Ectodermal cell (in vitro differentiated cells): ENCODE results near the gene SUSD6.

Experiments
- H3K27ac ChIP-seq: 2 replicates; pipeline ENCODE4 v1.7.0; 2013; ENCODE audit warnings: mild to moderate bottlenecking, low read depth, low read length; ENCODE audit not compliant: insufficient read depth, poor library complexity, severe bottlenecking
- H3K27me3 ChIP-seq: 2 replicates; pipeline ENCODE4 v1.7.0; 2013; ENCODE audit warnings: mild to moderate bottlenecking, low read length; ENCODE audit not compliant: insufficient read depth, control insufficient read depth, poor library complexity, severe bottlenecking
- H3K36me3 ChIP-seq: one replicate; pipeline ENCODE4 v1.7.0; 2013; ENCODE audit warnings: low read length; ENCODE audit not compliant: control insufficient read depth, insufficient read depth
- H3K4me1 ChIP-seq: one replicate; pipeline ENCODE4 v1.7.0; 2013; ENCODE audit warnings: low read length; ENCODE audit not compliant: control insufficient read depth, insufficient read depth
- H3K4me3 ChIP-seq: 2 replicates; pipeline ENCODE4 v1.7.0; 2013; ENCODE audit warnings: low read depth, low read length, control low read depth; ENCODE audit not compliant: insufficient read depth
- H3K9me3 ChIP-seq: 2 replicates; pipeline ENCODE4 v1.7.0; 2013; ENCODE audit warnings: mild to moderate bottlenecking, low read length, moderate library complexity; ENCODE audit not compliant: control insufficient read depth
- WGBS, 2 experiments: methylation state at CpG; one replicate each; pipeline ENCODE4 v1.1.7; 2013; ENCODE audit warnings: missing lambda C conversion rate in 2 of 2; 5-methylcytosine and 5-hydroxymethylcytosine counted together

Gene SUSD6

DNA sequence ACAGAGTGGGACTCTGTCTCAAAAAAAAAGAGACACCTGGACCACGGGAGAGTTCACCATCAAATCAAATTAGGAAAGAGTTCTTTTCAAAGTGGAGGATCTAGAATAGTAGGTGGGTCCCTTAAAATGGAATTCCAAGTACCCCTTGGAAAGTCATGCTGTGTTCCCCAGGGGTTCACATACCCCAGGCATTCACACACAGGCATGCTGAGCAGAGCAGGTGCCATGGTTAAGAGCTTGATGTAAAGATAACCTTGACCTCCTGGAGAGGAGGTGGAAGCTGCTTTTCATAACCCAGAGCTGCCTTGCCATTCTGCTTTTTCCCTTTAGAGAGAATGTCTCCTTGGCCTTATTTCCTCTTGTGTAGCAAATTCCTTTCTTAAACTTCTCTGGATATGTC lies 141.4 kb downstream of the SUSD6 start:
- Histone ChIP-seq H3K36me3 (no peaks in the 10 kb centered on the region), H3K27ac (no peak overlapping the region), H3K4me1 (no peaks in the 10 kb centered on the region), H3K27me3 (no peaks in the 10 kb centered on the region), H3K9me3 (no peaks in the 10 kb centered on the region), H3K4me3 (no peak overlapping the region)
- WGBS, 2 experiments = 63 to 67% methylated on average over 1 of the region's 1 CpG

DNA sequence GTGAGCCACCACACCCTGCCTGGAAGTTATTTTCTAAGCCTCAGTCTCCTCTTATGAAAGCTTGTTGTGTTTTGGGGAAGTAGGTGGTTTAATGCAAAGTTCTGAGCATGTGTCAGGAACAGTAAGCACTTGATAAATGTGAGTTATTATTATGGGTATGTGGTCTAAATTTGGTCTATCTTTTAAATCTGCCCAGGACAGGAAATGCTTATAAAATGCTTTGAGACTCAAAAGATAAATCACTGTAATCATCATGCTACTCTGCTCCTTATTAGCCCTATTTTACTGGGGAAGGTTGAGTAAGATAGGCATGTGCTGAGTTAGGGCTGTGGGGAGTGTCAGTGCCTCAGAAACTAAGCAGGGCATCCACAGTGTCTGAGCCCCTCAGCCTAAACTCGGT lies 142.5 kb downstream of the SUSD6 start:
- 90 to 93% methylated on average over 1 of the region's 1 CpG for WGBS, 2 experiments
- Histone ChIP-seq H3K27ac (no peak overlapping the region), H3K9me3 (no peaks in the 10 kb centered on the region), H3K36me3 (no peaks in the 10 kb centered on the region), H3K27me3 (no peaks in the 10 kb centered on the region), H3K4me1 (no peaks in the 10 kb centered on the region), H3K4me3 (no peak overlapping the region)

DNA sequence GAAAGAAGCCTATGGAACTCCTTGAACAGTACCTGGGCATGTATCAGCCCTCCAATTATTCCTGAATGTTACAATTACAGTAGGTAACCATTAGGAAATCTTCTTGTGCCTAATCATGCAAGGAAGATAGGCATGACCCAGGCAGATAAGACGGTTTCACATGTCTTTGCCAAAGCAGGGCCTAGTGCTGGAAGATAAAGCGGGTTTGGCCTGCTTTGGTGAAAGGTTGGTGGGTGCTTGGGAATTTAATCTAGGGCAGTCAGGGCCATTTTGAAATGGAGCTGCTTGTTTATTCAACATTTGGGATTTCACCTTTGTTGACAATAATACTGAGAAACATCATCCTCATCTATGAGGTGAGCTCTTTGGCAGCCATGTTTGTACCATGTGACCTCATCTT lies 143.1 kb downstream of the SUSD6 start:
- Histone ChIP-seq H3K9me3 (no peaks in the 10 kb centered on the region), H3K36me3 (no peaks in the 10 kb centered on the region), H3K4me3 (no peak overlapping the region), H3K27me3 (no peaks in the 10 kb centered on the region), H3K27ac (no peak overlapping the region), H3K4me1 (no peaks in the 10 kb centered on the region)
- WGBS, 2 experiments = 91 to 93% methylated on average over 2 of the region's 2 CpGs

DNA sequence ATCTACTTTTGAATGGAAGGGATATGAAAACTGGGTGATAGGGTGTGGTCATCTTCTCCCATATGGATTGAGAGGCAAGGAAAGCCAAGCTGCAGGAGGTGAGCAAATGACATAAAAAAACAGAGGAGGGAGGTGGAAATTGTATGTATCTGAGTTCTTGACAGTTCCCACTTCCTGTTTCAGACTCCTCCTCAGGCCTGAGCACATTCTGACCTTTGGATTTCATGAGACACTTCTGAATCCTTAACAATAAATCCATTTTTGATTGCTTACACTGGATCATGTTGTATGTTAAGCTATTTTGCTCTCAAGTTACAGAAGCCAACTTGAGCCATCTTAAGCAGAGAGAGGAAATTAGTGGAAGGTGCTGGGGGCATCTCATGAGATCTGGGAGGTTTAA lies 143.9 kb downstream of the SUSD6 start:
- Histone ChIP-seq H3K9me3 (no peaks in the 10 kb centered on the region), H3K36me3 (no peaks in the 10 kb centered on the region), H3K4me3 (no peak overlapping the region), H3K27ac (no peak overlapping the region), H3K4me1 (no peaks in the 10 kb centered on the region), H3K27me3 (no peaks in the 10 kb centered on the region)

DNA sequence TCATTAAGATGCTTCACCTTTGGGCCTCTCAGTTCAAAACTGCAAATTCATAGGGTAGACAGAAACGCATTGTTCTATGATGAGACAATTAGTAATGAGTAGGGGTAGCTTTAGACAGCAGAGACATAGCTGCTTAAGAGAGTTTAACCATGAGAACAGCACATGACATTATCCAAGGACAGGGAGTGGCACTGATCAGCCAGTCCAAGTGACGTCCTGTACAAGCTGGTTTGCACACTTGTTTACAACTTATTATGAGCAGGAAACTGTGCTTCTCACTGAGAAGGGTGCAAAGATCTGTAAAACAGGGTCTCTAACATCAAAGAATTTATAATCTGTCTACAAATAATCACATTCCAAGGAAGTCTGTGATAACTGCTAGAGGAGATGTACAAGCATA lies 144.4 kb downstream of the SUSD6 start:
- WGBS, 2 experiments = 89 to 93% methylated on average over 2 of the region's 2 CpGs
- H3K4me3 ChIP-seq = no peak overlapping the region
- H3K9me3 ChIP-seq = no peaks in the 10 kb centered on the region
- H3K4me1 ChIP-seq = no peaks in the 10 kb centered on the region
- H3K36me3 ChIP-seq = no peaks in the 10 kb centered on the region
- no peaks in the 10 kb centered on the region for H3K27me3 ChIP-seq
- H3K27ac ChIP-seq = no peak overlapping the region

DNA sequence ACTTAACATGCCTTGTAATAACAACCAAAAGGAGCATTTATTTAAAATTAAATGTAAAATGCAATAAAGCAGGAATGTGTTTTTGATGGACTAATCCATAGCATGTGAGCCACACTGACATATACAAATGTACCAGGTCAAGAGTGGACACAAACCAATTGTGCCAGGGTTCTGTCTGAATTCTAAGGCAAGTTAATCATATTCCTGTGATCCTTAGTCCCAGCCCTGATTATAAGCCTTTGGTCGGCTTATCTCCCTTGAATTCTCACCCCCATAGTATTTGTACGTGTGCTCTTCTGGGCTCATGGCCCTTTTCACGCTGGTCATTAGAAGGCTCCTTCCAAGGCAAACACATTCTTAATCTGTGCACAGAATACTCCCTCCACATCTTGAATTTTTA lies 144.9 kb downstream of the SUSD6 start:
- H3K9me3 ChIP-seq = no peaks in the 10 kb centered on the region
- 64 to 65% methylated on average over 3 of the region's 3 CpGs for WGBS, 2 experiments
- H3K36me3 ChIP-seq = no peaks in the 10 kb centered on the region
- H3K4me1 ChIP-seq = no peaks in the 10 kb centered on the region
- H3K27me3 ChIP-seq = no peaks in the 10 kb centered on the region
- H3K4me3 ChIP-seq = no peak overlapping the region
- no peak overlapping the region for H3K27ac ChIP-seq

DNA sequence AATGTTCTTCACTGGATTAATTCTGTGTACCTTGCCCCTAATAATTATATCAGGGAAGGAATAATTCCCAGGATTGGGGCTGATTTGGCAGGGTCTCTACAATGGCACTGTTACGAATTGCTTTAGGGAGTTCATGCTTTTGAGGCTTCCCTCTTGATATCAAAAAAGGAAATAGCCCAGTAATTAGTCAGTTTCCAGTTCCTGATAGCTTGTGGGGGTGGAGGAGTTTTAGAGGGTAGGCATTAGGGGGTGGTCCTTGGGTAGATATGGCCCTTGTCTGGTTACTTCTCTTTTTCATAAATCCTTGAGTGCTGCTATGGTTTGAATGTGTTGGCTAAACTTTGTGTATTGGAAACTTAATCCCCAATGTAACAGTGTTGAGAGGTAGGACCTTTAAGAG lies 149.4 kb downstream of the SUSD6 start:
- Histone ChIP-seq H3K4me3 (no peak overlapping the region), H3K9me3 (no peaks in the 10 kb centered on the region), H3K27me3 (no peaks in the 10 kb centered on the region), H3K36me3 (no peaks in the 10 kb centered on the region), H3K4me1 (no peaks in the 10 kb centered on the region), H3K27ac (no peak overlapping the region)
- 92% methylated on average over 1 of the region's 1 CpG for WGBS, 2 experiments

DNA sequence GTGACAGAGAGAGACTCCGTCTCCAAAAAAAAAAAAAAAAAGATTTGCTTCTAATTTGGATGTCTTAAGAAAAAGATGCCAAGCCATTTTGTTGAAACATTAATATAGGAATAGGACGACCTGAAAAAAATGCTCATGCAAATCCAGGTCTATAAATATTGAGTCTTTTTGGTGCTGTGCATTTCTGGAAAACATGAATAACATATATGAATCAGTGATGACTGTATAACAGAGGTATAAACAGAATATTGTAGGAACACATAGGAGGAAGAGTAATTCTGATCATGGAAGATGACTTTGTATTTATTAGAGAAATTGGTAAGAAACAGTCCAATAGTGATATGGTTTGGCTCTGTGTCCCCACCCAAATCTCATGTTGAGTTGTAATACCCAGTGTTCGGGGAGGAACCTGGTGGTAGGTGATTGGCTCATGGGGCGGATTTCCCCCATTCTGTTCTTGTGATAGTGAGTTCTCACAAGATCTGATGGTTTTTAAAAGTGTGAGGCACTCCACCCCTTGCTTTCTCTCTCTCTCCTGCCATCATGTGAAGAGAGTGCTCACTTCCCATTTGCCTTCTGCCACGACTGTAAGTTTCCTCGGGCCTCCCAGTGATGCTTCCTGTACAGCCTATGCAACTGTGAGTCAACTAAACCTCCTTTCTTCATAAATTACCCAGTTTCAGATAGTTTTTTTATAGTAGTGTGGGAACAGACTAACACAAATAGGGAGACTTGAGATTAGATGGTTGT lies 152.5 kb downstream of the SUSD6 start:
- WGBS, 2 experiments = 87 to 92% methylated on average over 6 of the region's 6 CpGs
- H3K4me3 ChIP-seq = no peak overlapping the region
- H3K27ac ChIP-seq = no peak overlapping the region
- no peaks in the 10 kb centered on the region for H3K9me3 ChIP-seq
- H3K4me1 ChIP-seq = peaks cover 9% of the 10 kb centered on the region
- H3K27me3 ChIP-seq = no peaks in the 10 kb centered on the region
- H3K36me3 ChIP-seq = peaks cover 8% of the 10 kb centered on the region
